GM12874 (cell line): ENCODE results near the gene POLE.

Source experiments
- TF ChIP-seq, protein P1 (sequence below): IDR thresholded peaks from 2 replicates; pipeline ENCODE4 v1.5.1; 2011; ENCODE audit warnings: low read depth, mild to moderate bottlenecking, control low read depth, low read length, moderate library complexity; ENCODE audit not compliant: insufficient read depth

The POLE gene

DNA sequence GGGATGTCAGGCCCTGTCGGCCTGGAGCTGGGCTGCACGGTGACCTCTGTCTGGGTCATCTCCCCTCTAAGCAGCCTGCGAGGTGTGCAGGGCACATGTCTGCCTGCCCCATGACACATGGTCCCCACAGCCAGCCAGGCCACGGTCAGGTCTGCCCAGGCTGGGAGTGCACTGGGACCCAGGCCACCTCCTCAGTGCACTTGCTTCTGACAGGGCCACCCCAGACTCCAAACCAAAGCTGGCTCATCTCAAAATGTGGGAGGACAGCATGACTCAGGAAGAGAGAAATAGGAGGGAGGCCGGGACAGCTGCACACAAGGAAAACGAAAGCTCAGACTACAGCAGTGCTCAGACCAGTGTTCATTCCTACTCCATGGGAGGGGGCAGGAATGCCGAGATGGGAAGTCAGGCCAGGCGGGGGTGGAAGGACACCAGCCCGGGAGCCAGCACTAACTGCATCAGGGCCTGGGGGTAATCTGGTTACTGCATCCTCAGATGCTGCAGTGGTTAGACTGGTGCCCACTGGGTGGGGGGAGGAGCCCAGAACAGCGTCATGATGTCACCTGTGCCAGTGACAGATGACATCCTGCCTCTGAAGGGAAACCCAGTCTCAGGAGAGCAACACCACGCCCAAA is 64.6 kb downstream of the POLE start:
- TF ChIP-seq, protein P1, sequence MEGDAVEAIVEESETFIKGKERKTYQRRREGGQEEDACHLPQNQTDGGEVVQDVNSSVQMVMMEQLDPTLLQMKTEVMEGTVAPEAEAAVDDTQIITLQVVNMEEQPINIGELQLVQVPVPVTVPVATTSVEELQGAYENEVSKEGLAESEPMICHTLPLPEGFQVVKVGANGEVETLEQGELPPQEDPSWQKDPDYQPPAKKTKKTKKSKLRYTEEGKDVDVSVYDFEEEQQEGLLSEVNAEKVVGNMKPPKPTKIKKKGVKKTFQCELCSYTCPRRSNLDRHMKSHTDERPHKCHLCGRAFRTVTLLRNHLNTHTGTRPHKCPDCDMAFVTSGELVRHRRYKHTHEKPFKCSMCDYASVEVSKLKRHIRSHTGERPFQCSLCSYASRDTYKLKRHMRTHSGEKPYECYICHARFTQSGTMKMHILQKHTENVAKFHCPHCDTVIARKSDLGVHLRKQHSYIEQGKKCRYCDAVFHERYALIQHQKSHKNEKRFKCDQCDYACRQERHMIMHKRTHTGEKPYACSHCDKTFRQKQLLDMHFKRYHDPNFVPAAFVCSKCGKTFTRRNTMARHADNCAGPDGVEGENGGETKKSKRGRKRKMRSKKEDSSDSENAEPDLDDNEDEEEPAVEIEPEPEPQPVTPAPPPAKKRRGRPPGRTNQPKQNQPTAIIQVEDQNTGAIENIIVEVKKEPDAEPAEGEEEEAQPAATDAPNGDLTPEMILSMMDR: no peak

DNA sequence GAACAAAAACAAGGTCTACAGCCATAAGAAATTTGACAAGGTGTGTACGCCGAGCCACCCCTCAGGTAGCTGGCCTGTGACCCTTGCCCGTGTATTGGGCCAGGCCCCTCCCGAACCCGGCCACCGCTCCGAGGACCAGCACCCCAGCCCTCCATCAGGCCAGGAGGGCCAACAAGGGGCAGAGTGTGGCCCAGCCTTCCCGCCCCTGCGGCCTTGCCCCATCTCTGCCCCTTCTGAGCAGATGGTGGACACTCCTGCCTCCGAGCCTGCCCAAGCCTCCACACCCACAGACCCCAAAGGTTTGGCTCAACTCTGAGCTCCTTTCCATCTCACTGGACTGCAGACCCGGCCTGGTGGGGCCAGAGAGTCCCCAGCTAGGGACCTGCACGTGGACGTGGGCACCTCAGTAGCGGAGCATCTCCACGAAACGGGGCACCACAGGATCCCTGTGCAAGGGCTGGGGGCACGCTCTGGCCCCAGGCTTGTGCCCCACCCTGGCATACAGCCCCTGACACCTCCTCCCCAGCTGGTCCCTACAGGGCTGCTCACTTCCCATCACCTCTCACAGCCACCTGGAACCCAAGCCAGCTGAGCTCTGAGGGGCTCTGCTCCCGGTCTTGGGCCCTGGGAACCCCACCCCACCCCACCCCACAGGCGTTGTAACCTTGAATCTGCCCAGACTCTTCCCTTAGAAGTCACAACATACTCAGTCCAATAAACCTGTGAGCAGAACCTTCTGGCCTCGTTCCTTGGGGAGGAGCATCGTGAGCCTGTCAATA is 65.3 kb downstream of the POLE start:
- TF ChIP-seq, protein P1: no peak

DNA sequence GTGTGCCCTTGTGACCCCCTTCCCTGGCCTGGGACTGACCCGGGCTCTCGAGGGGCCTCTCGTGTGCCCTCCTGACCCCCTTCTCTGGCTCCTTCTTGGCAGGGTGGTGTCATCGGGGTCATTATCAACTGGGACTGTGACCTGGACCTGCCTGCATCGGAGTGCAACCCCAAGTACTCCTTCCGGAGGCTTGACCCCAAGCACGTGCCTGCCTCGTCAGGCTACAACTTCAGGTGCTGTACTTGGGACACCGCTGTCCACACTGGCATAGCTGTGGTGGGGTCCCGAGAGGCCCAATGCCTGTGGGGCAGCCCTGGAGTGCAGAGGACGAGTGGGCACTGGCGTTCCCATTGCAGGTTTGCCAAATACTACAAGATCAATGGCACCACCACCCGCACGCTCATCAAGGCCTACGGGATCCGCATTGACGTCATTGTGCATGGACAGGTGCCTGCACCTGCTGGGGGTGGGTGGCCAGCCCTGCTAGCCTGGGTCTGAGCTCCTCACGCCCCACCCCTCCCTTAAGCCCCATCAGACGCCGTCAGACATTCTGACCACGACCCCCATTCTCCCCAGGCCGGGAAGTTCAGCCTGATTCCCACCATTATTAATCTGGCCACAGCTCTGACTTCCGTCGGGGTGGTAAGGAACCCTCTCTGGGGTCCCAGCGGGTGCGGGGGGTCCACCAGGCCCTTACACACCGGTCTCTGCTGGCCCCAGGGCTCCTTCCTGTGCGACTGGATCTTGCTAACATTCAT is 66.1 kb downstream of the POLE start:
- TF ChIP-seq, protein P1: no peak

GRCh38 chr12:132620113-132620898 is 66.8 kb downstream of the POLE start:
- TF ChIP-seq, protein P1: no peak

DNA sequence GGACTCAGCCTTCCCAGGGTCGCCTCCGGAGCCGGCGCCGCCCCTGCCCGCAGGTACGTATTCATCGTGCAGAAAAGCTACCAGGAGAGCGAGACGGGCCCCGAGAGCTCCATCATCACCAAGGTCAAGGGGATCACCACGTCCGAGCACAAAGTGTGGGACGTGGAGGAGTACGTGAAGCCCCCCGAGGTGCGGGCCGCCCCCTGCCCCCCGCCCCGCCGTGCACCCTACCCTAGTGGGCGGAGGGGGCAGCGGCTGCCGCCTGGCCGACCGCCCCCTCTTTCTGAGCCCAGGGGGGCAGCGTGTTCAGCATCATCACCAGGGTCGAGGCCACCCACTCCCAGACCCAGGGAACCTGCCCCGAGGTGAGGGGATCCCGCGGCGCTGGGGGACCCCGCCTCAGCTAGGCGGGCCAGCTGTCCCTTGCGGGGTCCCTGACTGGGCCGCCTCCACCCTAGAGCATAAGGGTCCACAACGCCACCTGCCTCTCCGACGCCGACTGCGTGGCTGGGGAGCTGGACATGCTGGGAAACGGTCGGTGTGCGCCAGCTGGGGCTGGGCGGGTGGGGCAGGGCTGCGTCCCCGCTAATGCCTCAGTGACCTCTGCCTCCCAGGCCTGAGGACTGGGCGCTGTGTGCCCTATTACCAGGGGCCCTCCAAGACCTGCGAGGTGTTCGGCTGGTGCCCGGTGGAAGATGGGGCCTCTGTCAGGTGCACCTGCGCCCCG is 67.6 kb downstream of the POLE start:
- TF ChIP-seq, protein P1: no peak

DNA sequence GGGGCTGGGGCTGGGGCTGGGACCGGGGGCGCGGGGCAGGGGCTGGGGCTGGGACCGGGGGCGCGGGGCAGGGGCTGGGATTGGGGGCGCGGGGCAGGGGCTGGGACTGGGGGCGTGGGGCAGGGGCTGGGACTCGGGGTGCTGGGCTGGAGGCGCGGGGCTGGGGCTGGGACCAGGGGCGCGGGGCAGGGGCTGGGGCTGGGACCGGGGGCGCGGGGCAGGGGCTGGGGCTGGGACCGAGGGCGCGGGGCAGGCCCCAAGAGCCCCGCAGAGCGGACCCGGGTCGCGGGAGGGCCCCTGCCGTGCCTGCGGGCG is 68.1 kb downstream of the POLE start:
- TF ChIP-seq, protein P1: no peak
